HG03139 (cell line): Measurements from ENCODE around the gene CR2.
A peak's percentile ranks its signal among the peaks of the same experiment; 100 is the strongest.
"Not testable (repeated sequence)": the region's sequence is repeated elsewhere in the genome, so short reads cannot be mapped to it uniquely, and the experiment has no call there.

Source experiments
- ATAC-seq: cut with Tn5 transposase; IDR thresholded peaks from one replicate; pipeline ENCODE4 v1.9.1; 2021; ENCODE audit not compliant: unreplicated experiment

CR2 gene

GRCh38 chr1:207444514-207445217 is 9.5 kb upstream of the CR2 start:
- no peak for ATAC-seq

DNA sequence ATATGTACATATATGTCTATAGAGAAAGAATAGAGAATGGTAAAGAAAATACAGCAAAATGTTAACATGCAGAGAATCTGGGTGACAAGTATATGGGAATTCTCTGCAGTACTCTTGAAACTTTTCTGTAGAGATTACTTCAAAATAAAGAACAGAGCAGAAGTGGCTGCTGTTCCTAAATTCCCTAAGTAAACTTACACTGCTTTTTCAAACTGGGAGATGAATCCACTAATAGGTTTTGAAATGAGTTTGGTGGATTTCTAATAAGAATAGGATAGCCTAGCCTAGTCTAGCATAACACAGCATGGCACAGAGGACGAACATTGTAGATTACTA is 450 bp upstream of the CR2 start:
- ATAC-seq = peak; percentile 7

GRCh38 chr1:207455183-207455754 is 1.1 kb downstream of the CR2 start:
- ATAC-seq = no peak

DNA sequence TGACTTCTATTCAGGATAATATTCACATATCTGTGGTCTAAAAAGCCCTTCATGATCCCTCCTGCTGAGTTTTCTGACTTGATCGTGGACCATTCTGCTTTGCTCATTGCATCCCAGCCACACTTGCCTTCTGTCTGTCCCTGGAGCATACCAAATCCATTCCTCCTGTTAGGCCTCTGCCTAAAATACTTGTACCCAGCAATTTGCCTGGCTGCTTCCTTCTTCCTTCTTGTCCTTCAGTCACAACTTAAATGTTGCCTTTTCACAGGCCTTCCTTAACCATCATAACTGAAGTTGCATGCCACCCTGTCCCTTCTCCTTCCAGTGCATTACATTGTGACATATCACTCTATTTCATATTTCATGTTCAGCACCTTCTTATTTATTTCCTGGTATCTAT is 4.3 kb downstream of the CR2 start:
- no peak for ATAC-seq

DNA sequence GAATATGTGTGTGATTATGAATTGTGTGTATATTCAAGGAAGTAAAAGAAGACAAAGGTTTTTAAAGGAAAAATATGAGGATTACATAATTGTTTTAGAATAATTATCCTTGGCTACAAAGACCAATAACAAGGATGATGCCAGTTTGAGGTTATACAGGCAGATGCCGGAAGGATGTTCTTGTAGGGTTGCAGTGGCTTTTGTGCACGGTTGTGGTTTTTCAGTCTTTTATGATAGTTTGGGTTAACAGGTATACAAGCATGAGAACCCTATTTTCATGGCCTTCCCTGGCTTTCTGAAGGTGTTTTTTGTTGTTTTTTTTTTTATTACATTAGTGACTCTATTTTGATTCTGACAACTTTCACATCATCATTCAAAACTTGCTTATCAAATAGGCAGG is 4.9 kb downstream of the CR2 start:
- ATAC-seq = no peak

GRCh38 chr1:207461649-207462048 is 7.5 kb downstream of the CR2 start:
- ATAC-seq = no peak

DNA sequence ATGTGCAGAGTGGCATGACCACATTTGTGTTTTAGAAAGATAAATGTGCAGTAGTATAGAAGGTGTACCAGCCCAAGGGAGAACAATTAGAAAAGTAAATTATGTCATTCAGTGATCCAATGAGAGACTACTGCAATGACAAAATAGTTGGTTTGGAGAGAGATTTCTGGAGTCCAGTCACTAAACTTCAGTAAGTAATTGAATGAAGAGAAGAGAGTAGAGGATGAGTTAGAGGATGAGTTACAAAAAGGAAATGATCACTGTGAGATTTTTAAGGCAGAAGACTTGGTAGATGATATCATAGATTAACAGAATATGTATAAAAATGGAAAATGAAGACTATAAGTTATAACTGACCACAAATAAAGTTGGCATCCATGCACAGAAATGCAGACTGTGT is 8.4 kb downstream of the CR2 start:
- ATAC-seq = no peak

- no peak for ATAC-seq
Observed at GRCh38 chr1:207463021-207463420, 8.9 kb downstream of the CR2 start.

GRCh38 chr1:207463571-207463970 is 9.4 kb downstream of the CR2 start:
- ATAC-seq = no peak

- ATAC-seq = no peak
Observed at GRCh38 chr1:207470927-207471326, 16.8 kb downstream of the CR2 start.

- no peak for ATAC-seq
Observed at GRCh38 chr1:207474210-207474609, 20.1 kb downstream of the CR2 start.

DNA sequence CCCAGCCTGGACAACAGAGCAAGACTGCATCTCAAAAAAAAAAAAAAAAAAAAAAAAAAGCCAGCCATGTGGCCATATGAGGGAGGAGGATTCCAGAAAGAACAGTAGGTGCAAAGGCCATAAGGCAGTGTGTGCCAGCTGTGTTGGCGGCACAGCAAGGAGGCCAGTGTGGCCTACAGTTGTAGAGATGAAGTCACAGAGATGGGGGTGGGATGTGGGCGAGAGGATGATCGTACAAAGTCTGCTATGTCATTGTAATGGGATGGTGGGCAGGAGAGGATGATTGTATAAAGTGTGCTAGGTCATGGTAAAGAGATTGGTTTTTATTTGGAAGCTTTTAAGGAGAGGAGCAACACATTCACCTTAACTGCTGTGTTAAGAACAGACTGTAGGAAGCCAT is 32.1 kb downstream of the CR2 start:
- no peak for ATAC-seq

DNA sequence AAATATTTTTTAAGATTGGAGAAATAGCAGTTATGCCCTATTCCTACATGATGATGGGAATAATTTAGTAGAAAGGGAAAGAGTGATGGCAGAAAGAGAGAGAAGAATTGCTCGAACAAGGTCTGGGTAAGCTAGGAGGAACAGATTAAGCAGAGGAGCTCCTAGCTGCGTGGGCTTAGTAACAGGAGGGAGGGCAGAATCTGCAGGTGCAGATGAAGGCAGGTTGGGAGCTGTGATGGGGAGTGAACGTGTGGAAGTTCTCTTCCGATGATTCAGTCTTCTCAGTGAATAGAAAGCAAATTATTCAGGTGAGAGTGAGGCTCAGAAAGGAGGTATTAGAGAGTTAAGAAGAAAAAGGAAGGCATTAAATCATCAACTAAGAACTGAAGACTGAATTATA is 33.5 kb downstream of the CR2 start:
- ATAC-seq = no peak

DNA sequence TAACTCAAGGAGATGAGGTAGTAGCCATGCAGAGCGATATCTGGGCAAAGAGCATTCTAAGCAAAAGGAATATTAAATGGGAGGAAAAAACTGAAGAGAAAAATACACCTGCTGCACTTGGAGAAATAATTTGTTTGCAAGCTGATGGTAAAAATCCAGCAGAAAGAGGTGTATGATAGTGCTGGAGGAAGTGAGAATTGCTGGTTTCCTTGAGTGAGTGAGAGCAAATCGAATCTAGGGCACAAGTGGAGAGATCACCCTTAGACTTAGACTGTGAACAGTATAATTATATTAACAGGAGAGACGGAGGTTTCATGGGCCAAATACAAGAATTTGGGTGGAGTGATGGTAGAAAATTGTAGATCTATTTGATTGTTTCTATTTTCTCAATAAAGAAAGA is 39.1 kb downstream of the CR2 start:
- no peak for ATAC-seq

DNA sequence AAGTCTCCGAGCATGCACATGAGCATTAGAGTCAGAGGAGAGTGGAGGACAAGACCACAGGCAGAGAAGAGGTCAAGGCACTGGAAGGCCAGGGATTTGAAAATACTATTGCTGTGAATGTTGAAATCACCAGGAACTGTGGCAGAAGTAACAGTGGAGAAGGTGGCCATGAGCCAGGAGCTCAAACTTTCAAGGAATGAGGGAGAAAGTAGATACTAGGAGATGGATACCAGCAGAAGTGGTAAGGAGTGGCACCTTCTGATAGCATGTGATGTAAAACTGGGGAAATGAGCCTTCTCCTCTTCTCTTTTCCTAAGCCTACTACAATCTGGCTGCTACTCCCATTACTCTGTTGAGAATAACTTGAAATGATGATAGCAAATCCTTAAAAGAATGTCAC is 40.0 kb downstream of the CR2 start:
- ATAC-seq = no peak

DNA sequence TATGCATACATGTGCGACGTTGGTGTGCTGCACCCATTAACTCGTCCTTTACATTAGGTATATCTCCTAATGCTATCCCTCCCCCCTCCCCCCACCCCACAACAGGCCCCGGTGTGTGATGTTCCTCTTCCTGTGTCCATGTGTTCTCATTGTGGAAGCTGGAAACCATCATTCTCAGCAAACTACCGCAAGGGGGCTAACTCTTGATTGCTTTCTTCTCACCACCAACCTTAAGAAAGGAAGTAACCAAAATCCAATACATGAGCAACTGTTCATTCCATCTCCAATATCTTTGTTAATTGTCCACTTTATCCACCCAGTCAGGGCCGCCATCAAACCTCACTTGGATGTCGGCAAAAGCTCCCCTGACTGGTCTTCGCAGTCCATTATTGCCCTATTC is 41.2 kb downstream of the CR2 start:
- ATAC-seq = not testable (repeated sequence)

DNA sequence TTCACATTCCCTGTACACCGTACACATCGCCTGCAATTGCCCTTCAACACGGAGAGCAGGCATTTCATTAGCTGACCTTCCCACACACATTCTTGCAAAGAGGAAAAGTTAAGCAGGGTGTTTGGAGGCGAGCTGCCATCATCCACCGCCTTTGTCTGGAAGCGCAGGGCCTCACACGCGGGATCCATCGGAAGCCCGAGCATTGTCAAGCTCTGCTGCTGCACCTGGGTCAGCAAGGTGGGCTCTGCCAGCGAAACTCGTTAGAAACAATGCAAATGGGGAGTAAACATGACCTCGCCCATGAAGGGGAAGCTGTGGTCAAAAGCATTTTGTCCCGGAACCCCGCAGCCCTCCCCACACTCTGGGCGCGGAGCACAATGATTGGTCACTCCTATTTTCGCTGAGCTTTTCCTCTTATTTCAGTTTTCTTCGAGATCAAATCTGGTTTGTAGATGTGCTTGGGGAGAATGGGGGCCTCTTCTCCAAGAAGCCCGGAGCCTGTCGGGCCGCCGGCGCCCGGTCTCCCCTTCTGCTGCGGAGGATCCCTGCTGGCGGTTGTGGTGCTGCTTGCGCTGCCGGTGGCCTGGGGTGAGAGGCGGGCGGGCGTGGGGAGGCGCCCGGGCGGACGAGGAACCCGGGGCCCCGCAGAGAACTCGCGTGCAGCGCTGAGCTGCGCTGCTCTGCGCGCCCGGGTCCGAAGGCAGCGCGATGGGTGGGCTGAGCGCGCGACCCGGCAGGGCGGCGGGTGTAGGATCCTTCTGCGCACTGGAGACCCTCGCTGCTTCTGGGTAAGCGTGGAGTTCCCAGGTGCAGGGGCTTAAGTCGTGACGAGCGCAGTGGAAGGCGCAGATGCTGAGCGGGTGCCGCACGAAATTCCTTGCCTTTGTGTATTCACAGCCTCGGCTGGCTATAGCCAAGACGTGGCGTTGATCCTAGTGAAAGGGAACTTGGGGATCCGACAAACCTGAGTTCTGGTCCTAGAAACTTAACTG is 42.0 kb downstream of the CR2 start, which contains the start of gene CR1:
TSS of gene CR1 (plus strand) at position 357 of the 992 bp plus-strand sequence. CDS start at position 468, 111 bp downstream.
- ATAC-seq = peak; percentile 49

- no peak for ATAC-seq
Observed at GRCh38 chr1:207497941-207498340, 43.8 kb downstream of the CR2 start.

GRCh38 chr1:207499573-207499972 is 45.4 kb downstream of the CR2 start:
- ATAC-seq = no peak

GRCh38 chr1:207500306-207500705 is 46.2 kb downstream of the CR2 start:
- ATAC-seq = no peak

DNA sequence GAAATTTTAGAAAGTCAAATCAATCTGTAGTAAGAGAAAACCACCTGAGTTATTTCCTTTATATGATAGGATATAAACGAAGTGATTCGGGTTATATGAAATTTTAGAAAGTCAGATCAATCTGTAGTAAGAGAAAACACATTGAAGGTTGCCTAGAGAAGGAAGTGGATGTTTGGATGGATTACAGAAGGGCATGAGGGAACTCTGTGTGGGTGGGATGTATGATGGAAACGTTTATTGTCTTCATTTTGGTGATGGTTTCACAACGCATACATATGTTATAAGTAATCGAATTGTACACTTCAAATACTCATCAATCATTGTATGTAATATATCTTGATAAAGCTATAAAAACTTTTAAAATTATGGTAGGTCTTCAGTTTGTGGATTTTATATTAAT is 46.9 kb downstream of the CR2 start:
- no peak for ATAC-seq

DNA sequence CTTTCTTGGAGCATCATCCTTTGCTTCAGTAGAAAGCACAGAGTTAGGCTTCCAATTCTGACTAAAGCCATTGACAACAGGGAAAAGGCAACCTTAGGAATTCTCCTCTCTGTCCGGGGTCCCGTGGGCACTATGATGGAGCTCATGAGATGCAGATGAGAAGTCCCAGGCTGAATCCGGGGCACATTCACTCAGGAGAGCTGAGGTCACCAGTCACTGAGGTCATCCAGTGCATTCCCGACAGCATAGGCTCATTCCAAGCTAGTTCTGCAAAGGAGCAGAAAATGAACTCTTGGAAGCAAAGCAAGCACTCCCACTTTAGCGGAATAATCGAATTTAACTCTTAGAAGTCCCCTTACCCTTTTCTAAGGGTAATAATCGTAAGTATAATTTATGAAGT is 48.6 kb downstream of the CR2 start:
- ATAC-seq = no peak
